GM06990 (cell line): ENCODE data around the gene VPS37D.

Source experiments
- DNase-seq: peaks from one replicate; pipeline ENCODE4 v3.0.0-alpha.2; 2011; ENCODE audit not compliant: insufficient read length; ENCODE audit errors: extremely low read depth
- H3K27me3 ChIP-seq: replicated peaks from 2 replicates; pipeline ENCODE4 v1.6.0; 2011; ENCODE audit warnings: low read length; ENCODE audit not compliant: control insufficient read depth, insufficient read depth
- H3K36me3 ChIP-seq: 2 replicates; pipeline ENCODE4 v1.5.1; 2011; ENCODE audit warnings: low read length; ENCODE audit not compliant: control insufficient read depth, insufficient read depth
- H3K4me3 ChIP-seq: replicated peaks from 2 replicates; pipeline ENCODE4 v1.5.1; 2011; ENCODE audit warnings: low read depth, mild to moderate bottlenecking, control low read depth, low read length
- CTCF ChIP-seq: IDR thresholded peaks from 2 replicates; pipeline ENCODE4 v1.5.1; 2011; ENCODE audit warnings: low read length, control low read depth, mild to moderate bottlenecking, inconsistent platforms; ENCODE audit not compliant: insufficient read depth, poor library complexity, severe bottlenecking

VPS37D gene

DNA sequence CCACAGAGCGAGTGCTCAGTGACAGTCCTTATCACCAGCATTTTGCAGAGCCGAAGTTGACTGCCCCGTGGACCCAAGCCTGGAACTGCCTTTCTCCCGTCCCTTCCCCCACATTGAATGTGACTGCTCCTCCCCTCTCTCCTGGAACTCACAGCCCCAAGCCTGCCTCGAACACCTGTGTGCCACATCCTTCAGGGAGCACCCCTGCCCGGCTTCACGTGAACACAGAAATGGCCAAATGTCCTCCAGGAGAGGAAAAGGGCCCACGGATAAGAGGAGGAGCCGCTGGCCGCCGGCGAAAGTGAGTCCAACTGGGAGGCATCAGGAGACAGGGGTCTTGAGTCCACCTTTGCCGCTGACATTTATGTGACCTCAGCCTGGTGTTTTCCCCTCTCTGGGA, 35.6 kb downstream of the VPS37D start:
- H3K36me3 ChIP-seq: peaks cover 8% of the 10 kb centered on the region
- no peaks in the 10 kb centered on the region for H3K27me3 ChIP-seq
- TF ChIP-seq CTCF: no peak
- no peak overlapping the region for H3K4me3 ChIP-seq
- no peak for DNase-seq

DNA sequence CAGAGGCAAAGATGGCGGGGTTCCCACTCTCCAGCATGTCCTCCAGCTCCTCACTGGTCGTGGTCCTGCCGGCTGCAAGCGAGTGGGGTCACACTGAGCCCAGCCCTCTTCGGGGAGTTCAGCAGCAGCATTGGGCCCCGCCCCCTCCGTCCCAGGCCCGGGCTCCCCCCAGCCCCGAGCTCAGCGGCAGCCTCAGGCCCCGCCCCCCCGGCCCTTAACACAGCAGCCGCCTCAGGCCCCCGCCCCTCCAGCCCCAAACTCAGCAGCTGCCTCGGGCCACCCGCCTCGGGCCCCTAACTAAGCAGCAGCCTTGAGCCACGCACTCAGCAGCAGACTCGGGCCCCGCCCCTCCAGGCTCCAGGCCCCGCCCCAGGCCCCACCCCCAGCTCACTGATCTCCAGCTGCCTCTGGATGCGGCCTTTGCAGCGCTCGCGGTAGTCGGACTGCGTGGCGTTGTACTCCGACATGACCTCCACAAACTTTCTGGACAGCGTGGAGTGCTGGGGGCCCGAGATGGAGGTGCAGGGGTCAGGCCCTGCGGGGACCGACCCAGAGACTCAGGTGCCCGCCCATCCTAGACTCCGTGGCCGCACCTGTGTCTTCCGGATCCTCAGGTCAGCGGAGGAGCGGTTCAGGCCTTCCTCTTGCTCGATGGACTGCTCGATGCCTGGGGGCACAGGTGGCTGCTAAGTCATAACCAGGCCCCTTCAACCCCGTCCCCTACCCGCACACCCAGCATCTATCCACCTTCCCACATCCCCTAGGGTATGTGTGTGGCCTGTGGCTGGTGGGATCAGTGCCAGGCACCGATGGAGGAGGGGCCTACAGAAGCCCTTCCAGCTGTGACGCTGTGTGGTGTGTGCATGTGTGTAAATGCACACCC, 36.4 kb downstream of the VPS37D start:
- Histone ChIP-seq H3K27me3 (no peaks in the 10 kb centered on the region), H3K36me3 (peaks cover 6% of the 10 kb centered on the region), H3K4me3 (no peak overlapping the region)
- TF ChIP-seq CTCF: no peak
- DNase-seq: no peak

GRCh38 chr7:73704640-73705550, 37.3 kb downstream of the VPS37D start:
- Histone ChIP-seq H3K4me3 (no peak overlapping the region), H3K27me3 (no peaks in the 10 kb centered on the region), H3K36me3 (no peaks in the 10 kb centered on the region; the same call in 1 of the 2 replicates)
- TF ChIP-seq CTCF: no peak
- no peak for DNase-seq

- DNase-seq: no peak
- Histone ChIP-seq H3K27me3 (no peaks in the 10 kb centered on the region), H3K4me3 (no peak overlapping the region), H3K36me3 (no peaks in the 10 kb centered on the region; the same call in 1 of the 2 replicates)
- TF ChIP-seq CTCF: no peak
Observed at GRCh38 chr7:73705551-73705920, 37.9 kb downstream of the VPS37D start.

DNA sequence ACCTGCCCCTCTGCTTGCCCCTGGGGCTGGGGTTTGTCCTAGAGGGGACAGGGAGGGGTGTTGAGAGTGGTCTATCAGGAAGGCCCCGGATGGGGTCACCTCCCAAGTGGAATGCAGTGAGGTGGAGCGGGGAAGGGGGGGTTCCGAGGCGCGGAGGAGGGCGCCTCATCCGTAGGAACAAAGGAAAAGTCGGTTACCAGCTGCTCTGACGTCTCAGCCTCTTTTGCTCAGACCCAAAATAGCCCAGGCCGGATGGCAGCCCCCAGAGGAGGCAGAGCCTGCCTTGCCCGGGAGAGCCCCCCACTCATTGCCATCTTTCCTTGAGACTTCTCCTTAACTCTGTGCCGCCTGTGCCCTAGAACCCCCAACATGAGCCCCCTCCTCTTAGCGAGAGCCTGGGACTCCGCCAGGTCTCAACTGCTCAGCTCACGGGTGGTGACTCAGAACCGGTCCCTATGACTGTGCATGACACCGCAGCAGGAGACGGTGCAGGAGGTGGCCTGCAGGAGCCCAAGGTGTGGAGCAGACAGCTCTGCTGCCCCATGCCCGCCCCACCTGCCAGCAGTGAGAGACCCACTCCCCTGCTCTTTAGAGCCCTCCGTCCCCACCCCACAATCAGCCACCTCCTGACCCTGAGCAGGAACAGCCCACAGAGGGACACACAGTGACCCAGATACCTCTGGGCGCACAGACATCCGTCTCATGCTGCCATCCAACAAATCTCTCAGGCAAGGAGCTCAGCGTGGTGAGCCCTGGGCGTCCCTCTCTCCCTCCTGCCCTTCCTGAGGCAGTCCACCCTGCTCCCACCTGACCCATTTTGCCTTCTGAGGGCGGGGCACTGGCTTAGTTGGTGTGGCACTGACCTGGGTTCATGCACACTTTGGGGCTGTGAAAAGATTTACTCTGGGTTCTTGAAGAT, 38.8 kb downstream of the VPS37D start:
- no peak for DNase-seq
- Histone ChIP-seq H3K36me3 (no peaks in the 10 kb centered on the region; the same call in 1 of the 2 replicates), H3K4me3 (no peak overlapping the region), H3K27me3 (no peaks in the 10 kb centered on the region)
- TF ChIP-seq CTCF: no peak
